ENCODE data around the gene CIRBP.
"Not testable (repeated sequence)": the region's sequence is repeated elsewhere in the genome, so short reads cannot be mapped to it uniquely, and the experiment has no call there.

Gene CIRBP

DNA sequence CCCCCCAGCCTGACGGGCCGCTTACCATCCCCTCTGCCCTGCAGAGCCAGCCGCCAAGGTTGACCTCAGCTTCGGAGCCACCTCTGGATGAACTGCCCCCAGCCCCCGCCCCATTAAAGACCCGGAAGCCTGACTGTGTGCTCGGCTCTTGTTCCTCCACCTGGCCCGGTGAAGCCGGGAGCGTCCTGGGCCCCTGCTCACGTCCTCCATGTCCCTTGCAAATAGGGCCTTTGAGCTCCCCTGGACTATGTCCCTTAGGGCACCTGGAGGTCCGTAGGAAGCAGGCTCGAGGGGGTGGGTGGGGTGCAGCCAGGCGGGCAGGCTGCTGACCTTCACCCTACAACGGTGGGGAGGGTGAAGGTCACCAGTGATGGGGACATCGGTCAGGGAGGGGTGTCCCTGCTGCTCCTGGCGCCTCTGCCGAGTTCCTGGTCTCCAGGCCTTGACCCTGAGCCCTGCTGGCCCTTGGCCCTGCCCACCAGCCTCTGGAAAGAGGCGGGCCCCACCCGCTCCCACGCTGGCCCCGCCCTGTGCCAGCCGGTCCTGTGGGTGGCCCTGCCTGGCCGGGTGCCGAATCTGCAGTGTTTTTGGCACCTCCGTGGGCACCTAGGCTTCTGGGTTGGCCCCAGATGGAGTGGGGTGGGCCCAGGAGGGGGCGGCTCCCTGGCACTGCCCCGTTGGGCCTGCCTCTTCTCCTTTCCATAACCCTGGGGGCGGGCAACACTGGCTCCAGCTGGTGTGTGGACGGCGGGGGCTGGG lies 24.3 kb upstream of the CIRBP start:
- DNase-seq (ENCODE audit: low spot score) = no peak

- DNase-seq (ENCODE audit: low spot score) = no peak
Observed at GRCh38 chr19:1245494-1246264, 23.5 kb upstream of the CIRBP start.

DNA sequence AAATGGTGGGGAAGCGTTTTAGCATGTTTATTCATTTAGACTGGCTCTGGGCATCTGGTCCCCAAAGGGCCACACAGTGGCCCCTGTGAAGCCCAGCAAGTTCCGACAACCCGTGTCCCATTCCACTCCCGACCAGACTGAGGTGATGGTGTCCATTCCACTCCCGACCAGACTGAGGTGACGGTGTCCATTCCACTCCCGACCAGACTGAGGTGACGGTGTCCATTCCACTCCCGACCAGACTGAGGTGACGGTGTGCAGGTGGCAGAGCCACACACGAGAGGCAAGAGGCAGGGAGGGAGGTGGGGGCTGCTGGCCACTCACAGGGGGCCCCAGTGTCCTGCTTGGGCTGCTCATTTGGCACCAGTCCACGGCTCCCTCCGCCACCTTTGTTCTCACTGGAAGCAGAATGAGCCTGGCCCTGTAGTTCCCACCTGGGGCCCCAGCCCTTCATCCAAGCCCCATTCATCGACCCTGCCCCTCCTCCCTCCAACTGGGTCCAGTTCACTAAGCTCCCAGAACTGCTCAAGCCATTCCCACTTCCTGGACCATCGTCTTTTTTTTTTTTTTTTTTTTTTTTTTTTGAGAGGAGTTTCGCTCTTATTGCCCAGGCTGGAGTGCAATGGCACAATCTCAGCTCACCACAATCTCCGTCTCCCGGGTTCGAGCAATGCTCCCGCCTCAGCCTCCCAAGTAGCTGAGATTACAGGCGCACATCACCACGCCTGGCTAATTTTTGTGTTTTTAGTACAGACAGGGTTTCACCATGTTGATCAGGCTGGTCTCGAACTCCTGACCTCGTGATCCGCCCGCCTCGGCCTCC lies 22.7 kb upstream of the CIRBP start:
- not testable (repeated sequence) for DNase-seq (ENCODE audit: low spot score)

GRCh38 chr19:1247748-1248138 lies 21.4 kb upstream of the CIRBP start:
- DNase-seq (ENCODE audit: low spot score) = no peak

GRCh38 chr19:1248139-1248785 lies 20.9 kb upstream of the CIRBP start, which contains the start of gene MIDN:
TSS of gene MIDN (plus strand) at chr19:1248583. CDS start at chr19:1250297, 1,714 bp downstream.
- DNase-seq (ENCODE audit: low spot score) = peak; percentile 80

- DNase-seq (ENCODE audit: low spot score) = peak; percentile 84
Observed at GRCh38 chr19:1248786-1249297, 20.3 kb upstream of the CIRBP start.

- DNase-seq (ENCODE audit: low spot score) = peak; percentile 94
Observed at GRCh38 chr19:1249298-1249989, 19.7 kb upstream of the CIRBP start.

- no peak for DNase-seq (ENCODE audit: low spot score)
Observed at GRCh38 chr19:1249990-1250436, 19.1 kb upstream of the CIRBP start.

DNA sequence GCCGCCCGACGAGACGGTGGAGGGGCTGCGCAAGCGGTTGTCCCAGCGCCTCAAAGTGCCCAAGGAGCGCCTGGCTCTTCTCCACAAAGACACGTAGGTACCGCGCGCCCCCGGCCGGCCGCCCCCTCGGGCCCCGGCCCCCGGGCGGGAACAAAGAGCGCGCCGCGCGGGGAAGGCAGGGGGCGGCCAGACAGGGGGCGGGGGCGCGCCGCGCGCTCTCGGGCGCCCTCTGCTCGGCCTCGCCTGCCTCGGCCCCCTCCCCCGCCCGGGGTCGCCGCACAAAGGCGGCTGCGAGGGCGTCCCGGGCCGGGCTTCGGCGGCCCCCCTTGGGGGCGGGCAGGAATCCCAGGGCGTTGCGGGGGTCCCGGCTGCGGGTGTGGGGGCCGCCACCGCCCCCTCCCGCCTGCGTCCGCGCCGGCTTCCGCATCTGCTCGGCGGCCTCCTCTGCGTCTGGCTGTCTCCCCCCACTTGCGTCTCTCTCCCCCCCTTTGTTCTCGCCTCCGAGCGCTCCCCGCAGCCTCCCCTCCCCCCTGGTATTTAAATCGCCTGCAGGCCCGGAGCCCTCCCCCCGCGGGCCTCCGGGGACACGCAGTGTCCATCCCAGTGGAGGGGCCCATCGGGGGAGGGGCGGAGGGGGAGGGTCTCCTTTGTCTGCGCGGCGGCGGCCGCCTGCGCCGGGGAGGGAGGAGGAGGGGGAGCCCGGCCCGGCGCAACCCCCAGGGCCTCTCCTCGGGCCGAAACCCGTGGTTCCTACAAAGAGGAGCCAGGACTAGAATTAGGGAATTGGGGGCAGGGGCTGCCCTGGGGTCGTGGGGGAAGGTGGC lies 18.5 kb upstream of the CIRBP start:
- DNase-seq (ENCODE audit: low spot score) = peak; percentile 73

- DNase-seq (ENCODE audit: low spot score) = peak; percentile 62
Observed at GRCh38 chr19:1251330-1252220, 17.6 kb upstream of the CIRBP start.

GRCh38 chr19:1252221-1252820 lies 16.8 kb upstream of the CIRBP start:
- no peak for DNase-seq (ENCODE audit: low spot score)

DNA sequence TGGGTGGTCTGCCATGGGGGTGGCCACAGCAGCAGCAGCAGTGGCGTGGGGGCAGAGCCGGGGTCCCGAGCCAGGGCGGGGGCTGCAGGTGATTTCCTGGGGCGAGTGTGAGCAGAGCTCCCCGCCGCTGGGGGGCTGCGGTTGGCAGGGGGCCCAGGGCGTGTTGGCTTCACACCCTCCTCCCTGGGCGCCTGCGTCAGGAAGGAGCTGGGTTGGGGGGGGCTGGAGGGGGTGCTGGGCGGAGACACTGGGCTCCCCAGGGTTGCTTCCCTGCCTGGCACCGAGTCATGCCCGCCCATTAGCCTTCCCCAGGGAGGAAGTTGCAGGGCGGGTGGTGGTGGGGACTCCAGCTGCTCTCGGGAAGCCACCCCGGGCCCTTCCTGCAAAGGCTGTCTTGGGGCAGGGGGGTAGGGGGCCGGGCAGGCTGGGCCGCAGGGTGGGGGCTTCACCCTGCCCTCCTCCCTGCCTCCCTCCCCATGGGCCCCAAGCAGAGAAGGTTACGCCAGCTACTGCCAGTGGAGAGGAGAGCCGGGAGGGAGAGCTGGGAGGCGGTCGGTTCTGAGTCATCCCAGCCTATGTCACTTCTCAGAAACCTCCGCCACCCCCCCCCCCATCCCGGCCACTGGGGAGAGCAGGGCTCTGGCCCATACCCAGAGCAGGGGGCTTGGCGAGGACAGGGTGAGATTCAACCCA lies 16.2 kb upstream of the CIRBP start:
- DNase-seq (ENCODE audit: low spot score) = peak; percentile 80

DNA sequence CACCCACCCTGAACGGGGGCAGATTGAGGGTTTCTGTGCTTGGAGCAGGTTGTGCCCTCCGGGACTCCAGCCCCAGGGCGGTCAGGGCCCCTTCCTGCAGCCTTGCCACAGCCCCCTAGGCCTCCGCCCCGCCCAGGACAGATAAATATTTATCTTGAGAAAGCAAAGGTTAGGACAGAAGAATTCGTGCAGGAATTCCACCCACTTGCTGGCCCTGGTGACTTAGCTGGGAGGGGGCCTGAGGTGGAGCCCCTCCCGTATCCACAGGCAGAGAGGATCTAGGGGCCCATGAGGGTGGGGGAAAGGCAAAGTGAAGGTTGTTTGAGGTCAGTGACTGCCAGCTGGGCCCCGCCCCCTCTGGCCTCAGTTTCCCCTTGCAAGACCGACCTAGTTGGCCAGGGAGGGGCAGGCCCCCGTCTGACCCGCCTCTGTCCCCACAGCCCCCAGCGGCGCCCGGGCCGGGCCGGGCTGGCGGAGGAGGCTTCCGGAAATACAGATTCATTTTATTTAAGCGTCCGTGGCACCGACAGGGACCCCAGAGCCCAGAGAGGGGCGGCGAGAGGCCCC lies 15.5 kb upstream of the CIRBP start:
- no peak for DNase-seq (ENCODE audit: low spot score)

DNA sequence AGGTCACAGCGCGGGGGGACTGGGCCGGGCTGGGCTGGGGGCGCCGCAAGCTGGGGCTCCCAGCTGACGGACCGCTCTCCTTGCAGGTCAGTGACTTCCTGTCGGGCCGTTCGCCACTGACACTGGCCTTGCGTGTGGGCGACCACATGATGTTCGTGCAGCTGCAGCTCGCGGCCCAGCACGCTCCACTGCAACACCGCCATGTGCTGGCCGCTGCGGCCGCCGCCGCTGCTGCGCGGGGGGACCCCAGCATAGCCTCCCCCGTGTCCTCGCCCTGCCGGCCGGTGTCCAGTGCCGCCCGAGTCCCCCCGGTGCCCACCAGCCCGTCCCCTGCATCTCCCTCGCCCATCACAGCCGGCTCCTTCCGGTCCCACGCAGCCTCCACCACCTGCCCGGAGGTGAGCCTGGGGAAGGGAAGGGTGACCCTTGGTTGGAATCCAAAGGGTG lies 15.0 kb upstream of the CIRBP start:
- no peak for DNase-seq (ENCODE audit: low spot score)

GRCh38 chr19:1254530-1255185 lies 14.5 kb upstream of the CIRBP start:
- no peak for DNase-seq (ENCODE audit: low spot score)

DNA sequence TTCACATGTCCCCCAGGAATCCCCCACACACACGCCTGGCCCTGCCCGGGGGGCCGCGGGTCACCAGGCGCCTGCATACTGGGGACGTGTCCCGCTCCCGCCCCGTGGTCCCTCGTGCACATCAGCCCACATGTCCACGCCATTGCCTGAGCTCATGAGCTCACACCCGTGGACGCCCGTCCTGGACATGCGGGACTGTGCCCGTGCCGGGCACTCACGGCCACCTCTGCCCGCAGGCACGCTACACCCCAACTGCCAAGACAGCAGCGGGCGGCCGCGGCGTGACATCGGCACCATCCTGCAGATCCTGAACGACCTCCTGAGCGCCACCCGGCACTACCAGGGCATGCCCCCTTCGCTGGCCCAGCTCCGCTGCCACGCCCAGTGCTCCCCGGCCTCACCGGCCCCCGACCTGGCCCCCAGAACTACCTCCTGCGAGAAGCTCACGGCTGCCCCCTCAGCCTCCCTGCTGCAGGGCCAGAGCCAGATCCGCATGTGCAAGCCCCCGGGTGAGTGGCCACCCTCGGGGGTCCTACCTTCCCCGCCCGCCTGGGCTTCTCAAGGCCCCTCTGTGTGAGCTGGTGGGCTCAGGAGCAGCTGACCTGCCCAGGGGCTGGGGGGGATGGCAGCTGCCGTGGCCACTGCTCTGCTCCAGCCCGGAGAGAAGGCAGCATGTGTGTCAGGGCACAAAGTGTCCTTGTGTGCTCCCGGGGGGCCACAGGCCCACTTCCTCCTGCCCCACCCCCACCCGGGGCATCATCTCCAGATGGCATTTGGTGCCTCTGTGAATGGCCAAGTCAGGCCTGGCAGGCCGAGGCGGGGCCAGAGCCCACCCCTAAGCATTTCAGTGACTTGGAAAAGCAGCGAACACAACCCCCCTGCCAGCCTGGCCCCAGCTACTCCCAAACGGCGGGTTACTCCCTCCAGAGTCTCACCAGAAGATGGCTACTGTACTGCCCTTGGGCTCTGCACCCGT lies 13.7 kb upstream of the CIRBP start:
- no peak for DNase-seq (ENCODE audit: low spot score)

All from D341Med (cell line).